NCI-H2196 (cell line): ENCODE data around the gene PRDM1.

Experiments used
- DNase-seq: peaks from one replicate; lab custom pipeline; 2025; ENCODE audit not compliant: unreplicated experiment; lab: John Stamatoyannopoulos, UW

The PRDM1 gene

GRCh38 chr6:106085984-106086813, at the start of gene PRDM1:
Gene PRDM1 (plus strand): TSS chr6:106086336. CDS start chr6:106086554, 218 bp downstream.
- DNase-seq, result peak; percentile 60

- DNase-seq, result no peak
Measured at GRCh38 chr6:106037060-106037459, 49.1 kb upstream of the PRDM1 start.

GRCh38 chr6:106039897-106040592, 46.1 kb upstream of the PRDM1 start:
- DNase-seq, result no peak

- DNase-seq, result no peak
Measured at GRCh38 chr6:106044151-106044550, 42.0 kb upstream of the PRDM1 start.

GRCh38 chr6:106045077-106045476, 41.1 kb upstream of the PRDM1 start:
- DNase-seq, result no peak

GRCh38 chr6:106046116-106046853, 39.9 kb upstream of the PRDM1 start:
- no peak for DNase-seq

- DNase-seq, result no peak
Measured at GRCh38 chr6:106046854-106047200, 39.3 kb upstream of the PRDM1 start.

GRCh38 chr6:106048336-106048735, 37.8 kb upstream of the PRDM1 start:
- DNase-seq, result no peak

- DNase-seq, result no peak
Measured at GRCh38 chr6:106050538-106050937, 35.6 kb upstream of the PRDM1 start.

- no peak for DNase-seq
Measured at GRCh38 chr6:106051226-106051625, 34.9 kb upstream of the PRDM1 start.

GRCh38 chr6:106053484-106054205, 32.5 kb upstream of the PRDM1 start:
- no peak for DNase-seq

- no peak for DNase-seq
Measured at GRCh38 chr6:106055489-106055888, 30.6 kb upstream of the PRDM1 start.

GRCh38 chr6:106056060-106056745, 29.9 kb upstream of the PRDM1 start:
- no peak for DNase-seq

GRCh38 chr6:106056746-106057390, 29.3 kb upstream of the PRDM1 start:
- peak; percentile 14 for DNase-seq

- no peak for DNase-seq
Measured at GRCh38 chr6:106059331-106059730, 26.8 kb upstream of the PRDM1 start.

GRCh38 chr6:106060167-106060566, 26.0 kb upstream of the PRDM1 start:
- no peak for DNase-seq

- no peak for DNase-seq
Measured at GRCh38 chr6:106063448-106063850, 22.7 kb upstream of the PRDM1 start.

- DNase-seq, result no peak
Measured at GRCh38 chr6:106064142-106064541, 22.0 kb upstream of the PRDM1 start.

- no peak for DNase-seq
Measured at GRCh38 chr6:106064756-106065155, 21.4 kb upstream of the PRDM1 start.

GRCh38 chr6:106066989-106067388, 19.1 kb upstream of the PRDM1 start:
- no peak for DNase-seq
